ENCODE data around the gene MUL1. TPM values are rescaled to one million over a fixed set of nuclear protein-coding genes. Genes with fewer than 3 reads are reported as not detected.

Gene MUL1
- total RNA-seq, 1 experiment from 2014 or later = 22.8 TPM

DNA sequence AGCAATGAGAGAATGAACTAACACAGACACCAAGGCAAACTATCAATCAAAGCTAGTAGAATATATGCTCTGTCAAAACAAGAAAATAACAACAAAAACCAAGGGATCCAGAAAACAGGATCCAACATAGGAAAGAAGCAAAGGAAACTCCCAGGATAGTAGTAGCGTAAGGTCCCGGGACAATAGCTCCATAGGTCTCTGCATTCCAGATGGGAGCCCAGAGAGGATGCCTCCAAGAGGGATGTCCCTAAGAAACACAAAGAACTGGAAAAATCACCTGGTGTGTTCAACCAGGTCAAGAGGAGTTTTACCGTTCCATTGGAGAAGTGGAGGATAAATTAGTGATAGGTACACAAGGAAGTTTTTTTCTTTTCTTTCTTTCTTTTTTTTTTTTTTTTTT is 38.7 kb upstream of the MUL1 start:
- Histone ChIP-seq H3F3A (ENCODE audit: insufficient read depth, low read depth) (no peaks in the 10 kb centered on the region), H3K79me2 (ENCODE audit: low read depth) (no peaks in the 10 kb centered on the region), H3K4me1 (replicated peaks; ENCODE audit: insufficient read depth) (no peaks in the 10 kb centered on the region), H3K36me3 (ENCODE audit: low read depth) (no peaks in the 10 kb centered on the region), H4K20me1 (ENCODE audit: insufficient read depth) (no peaks in the 10 kb centered on the region), H3K9me2 (ENCODE audit: insufficient read depth) (no peaks in the 10 kb centered on the region; the same call in 1 of the 2 replicates), H3K27me3 (ENCODE audit: insufficient read depth, low read depth) (no peaks in the 10 kb centered on the region), H3K4me3 (no peak overlapping the region), H3K27ac (no peak overlapping the region), H3K4me2 (no peak overlapping the region), H2AFZ (no peak overlapping the region), H3K9me3 (ENCODE audit: insufficient read depth, low read depth) (no peaks in the 10 kb centered on the region)
- TF ChIP-seq, protein P1, sequence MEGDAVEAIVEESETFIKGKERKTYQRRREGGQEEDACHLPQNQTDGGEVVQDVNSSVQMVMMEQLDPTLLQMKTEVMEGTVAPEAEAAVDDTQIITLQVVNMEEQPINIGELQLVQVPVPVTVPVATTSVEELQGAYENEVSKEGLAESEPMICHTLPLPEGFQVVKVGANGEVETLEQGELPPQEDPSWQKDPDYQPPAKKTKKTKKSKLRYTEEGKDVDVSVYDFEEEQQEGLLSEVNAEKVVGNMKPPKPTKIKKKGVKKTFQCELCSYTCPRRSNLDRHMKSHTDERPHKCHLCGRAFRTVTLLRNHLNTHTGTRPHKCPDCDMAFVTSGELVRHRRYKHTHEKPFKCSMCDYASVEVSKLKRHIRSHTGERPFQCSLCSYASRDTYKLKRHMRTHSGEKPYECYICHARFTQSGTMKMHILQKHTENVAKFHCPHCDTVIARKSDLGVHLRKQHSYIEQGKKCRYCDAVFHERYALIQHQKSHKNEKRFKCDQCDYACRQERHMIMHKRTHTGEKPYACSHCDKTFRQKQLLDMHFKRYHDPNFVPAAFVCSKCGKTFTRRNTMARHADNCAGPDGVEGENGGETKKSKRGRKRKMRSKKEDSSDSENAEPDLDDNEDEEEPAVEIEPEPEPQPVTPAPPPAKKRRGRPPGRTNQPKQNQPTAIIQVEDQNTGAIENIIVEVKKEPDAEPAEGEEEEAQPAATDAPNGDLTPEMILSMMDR (conservative IDR thresholded peaks at IDR 0.05) = no peak
- TF ChIP-seq EZH2 (IDR thresholded peaks at IDR 0.05; ENCODE audit: low read depth) = no peak
- ChIA-PET POLR2A (ENCODE audit: unreplicated experiment) (no interaction called here), CTCF (no interaction called here)
- BruUV-seq (replicated peaks) = no TSS peak
- intact Hi-C loops (cut with micrococcal nuclease; ENCODE audit: unreplicated experiment) = no loop called here
- DNase-seq = no peak

DNA sequence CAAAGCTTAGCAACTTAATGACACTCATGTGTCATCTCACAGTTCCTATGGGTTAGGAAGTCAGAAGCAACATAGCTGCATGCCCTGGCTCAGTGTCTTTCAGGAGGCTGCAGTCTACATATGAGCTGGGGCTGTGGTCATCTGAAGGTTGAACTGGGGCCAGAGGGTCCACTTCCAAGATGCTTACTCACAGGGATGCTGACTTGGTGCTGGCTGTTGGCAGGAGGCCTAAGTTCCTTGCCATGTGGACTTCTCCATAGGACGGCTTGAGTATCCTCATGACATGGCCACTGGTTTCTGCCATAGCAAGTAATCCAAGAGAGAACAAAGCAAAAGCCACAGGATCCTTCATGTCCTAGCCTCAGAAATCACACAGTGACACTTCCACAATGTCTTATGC is 32.3 kb upstream of the MUL1 start:
- intact Hi-C loops (cut with micrococcal nuclease; ENCODE audit: unreplicated experiment) = no loop called here
- H3K4me1 ChIP-seq (replicated peaks; ENCODE audit: insufficient read depth) = peaks cover 20% of the 10 kb centered on the region
- H3K9me2 ChIP-seq (ENCODE audit: insufficient read depth) = no peaks in the 10 kb centered on the region
- no peaks in the 10 kb centered on the region for H4K20me1 ChIP-seq (ENCODE audit: insufficient read depth)
- POLR2A ChIA-PET (ENCODE audit: unreplicated experiment) = no interaction called here
- H3K79me2 ChIP-seq (ENCODE audit: low read depth) = no peaks in the 10 kb centered on the region
- H3K27me3 ChIP-seq (ENCODE audit: insufficient read depth, low read depth) = no peaks in the 10 kb centered on the region
- H3K36me3 ChIP-seq (ENCODE audit: low read depth) = no peaks in the 10 kb centered on the region
- CTCF ChIA-PET = no interaction called here
- no peak overlapping the region for H3K27ac ChIP-seq
- no peak overlapping the region for H2AFZ ChIP-seq
- DNase-seq = no peak
- H3F3A ChIP-seq (ENCODE audit: insufficient read depth, low read depth) = peaks cover 17% of the 10 kb centered on the region
- H3K9me3 ChIP-seq (ENCODE audit: insufficient read depth, low read depth) = no peaks in the 10 kb centered on the region
- TF ChIP-seq, protein P1 (conservative IDR thresholded peaks at IDR 0.05) = no peak
- TF ChIP-seq EZH2 (IDR thresholded peaks at IDR 0.05; ENCODE audit: low read depth) = no peak
- no peak overlapping the region for H3K4me3 ChIP-seq
- H3K4me2 ChIP-seq = no peak overlapping the region
- no TSS peak for BruUV-seq (replicated peaks)

DNA sequence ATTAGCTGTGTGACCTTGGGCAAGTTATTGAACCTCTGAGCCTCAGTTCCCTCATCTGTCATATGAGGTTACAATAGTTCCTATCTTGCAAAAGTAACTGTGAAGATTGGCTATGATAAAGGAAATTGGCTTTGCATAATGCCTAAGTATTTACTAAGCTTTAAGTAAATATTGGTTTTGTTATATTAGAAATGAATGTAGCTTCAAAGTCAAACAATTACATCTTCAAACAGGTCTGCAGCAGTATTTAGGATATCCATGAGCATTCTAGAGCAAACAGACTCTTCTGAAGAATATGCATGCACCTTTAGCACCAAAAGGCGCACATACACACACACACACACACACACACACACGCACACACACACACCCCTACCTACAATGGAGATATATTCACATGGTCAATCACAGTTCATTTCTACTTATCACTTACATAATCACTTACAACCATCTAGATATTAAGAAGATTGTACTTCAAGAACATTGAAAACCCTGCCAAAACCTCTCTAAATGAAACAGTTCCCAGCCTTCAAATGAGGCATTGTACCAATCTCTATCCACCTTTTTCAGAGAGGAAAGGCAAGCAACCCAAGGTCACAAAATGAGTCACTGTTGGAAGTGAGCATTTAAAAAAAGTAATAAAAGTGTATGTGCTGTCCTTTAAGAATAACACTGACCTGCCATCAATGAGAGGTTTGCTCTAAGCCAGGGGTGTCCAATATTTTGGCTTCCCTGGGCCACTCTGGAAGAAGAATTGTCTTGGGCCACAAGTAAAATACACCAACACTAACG is 31.0 kb upstream of the MUL1 start:
- no peaks in the 10 kb centered on the region for H4K20me1 ChIP-seq (ENCODE audit: insufficient read depth)
- H3F3A ChIP-seq (ENCODE audit: insufficient read depth, low read depth) = peaks cover 17% of the 10 kb centered on the region
- H3K4me1 ChIP-seq (replicated peaks; ENCODE audit: insufficient read depth) = peaks cover 25% of the 10 kb centered on the region
- no peak overlapping the region for H3K4me3 ChIP-seq
- H3K4me2 ChIP-seq = peak overlapping the region; percentile 10; the same call in 1 of the 2 replicates
- DNase-seq = peak in 1 of 2 experiments; percentile 62
- no TSS peak for BruUV-seq (replicated peaks)
- TF ChIP-seq, protein P1 (conservative IDR thresholded peaks at IDR 0.05) = no peak
- no peak for TF ChIP-seq EZH2 (IDR thresholded peaks at IDR 0.05; ENCODE audit: low read depth)
- no peaks in the 10 kb centered on the region for H3K9me2 ChIP-seq (ENCODE audit: insufficient read depth)
- ChIA-PET POLR2A (ENCODE audit: unreplicated experiment) (no interaction called here), CTCF (no interaction called here)
- intact Hi-C loops (cut with micrococcal nuclease; ENCODE audit: unreplicated experiment) = no loop called here
- H3K9me3 ChIP-seq (ENCODE audit: insufficient read depth, low read depth) = no peaks in the 10 kb centered on the region
- H2AFZ ChIP-seq = no peak overlapping the region
- no peaks in the 10 kb centered on the region for H3K79me2 ChIP-seq (ENCODE audit: low read depth)
- H3K36me3 ChIP-seq (ENCODE audit: low read depth) = no peaks in the 10 kb centered on the region
- H3K27ac ChIP-seq = no peak overlapping the region
- no peaks in the 10 kb centered on the region for H3K27me3 ChIP-seq (ENCODE audit: insufficient read depth, low read depth)
